GM18873 (cell line): ENCODE data around the gene PPP4C.
A peak's percentile ranks its signal among the peaks of the same experiment; 100 is the strongest.

Experiments used
- ATAC-seq: cut with Tn5 transposase; IDR thresholded peaks from one replicate; pipeline ENCODE4 v1.9.1; 2021; ENCODE audit warnings: mild to moderate bottlenecking, moderate library complexity, moderate number of reproducible peaks; ENCODE audit not compliant: unreplicated experiment, low FRiP score

The PPP4C gene

GRCh38 chr16:30078744-30079143 lies 3.0 kb downstream of the PPP4C start:
- ATAC-seq = no peak

- no peak for ATAC-seq
Observed at GRCh38 chr16:30079480-30079879, 3.7 kb downstream of the PPP4C start.

GRCh38 chr16:30082545-30083090 lies 6.8 kb downstream of the PPP4C start:
- ATAC-seq = no peak

GRCh38 chr16:30083216-30084055 lies 7.6 kb downstream of the PPP4C start:
- ATAC-seq = no peak

- no peak for ATAC-seq
Observed at GRCh38 chr16:30084096-30084815, 8.5 kb downstream of the PPP4C start.

- no peak for ATAC-seq
Observed at GRCh38 chr16:30084816-30085159, 9.0 kb downstream of the PPP4C start.

- no peak for ATAC-seq
Observed at GRCh38 chr16:30085247-30085646, 9.5 kb downstream of the PPP4C start.

- ATAC-seq = no peak
Observed at GRCh38 chr16:30085820-30086219, 10.0 kb downstream of the PPP4C start.

- no peak for ATAC-seq
Observed at GRCh38 chr16:30086291-30087140, 10.7 kb downstream of the PPP4C start.

- no peak for ATAC-seq
Observed at GRCh38 chr16:30087181-30087898, 11.5 kb downstream of the PPP4C start.

GRCh38 chr16:30088237-30088831 lies 12.5 kb downstream of the PPP4C start:
- ATAC-seq = no peak

GRCh38 chr16:30088832-30089624 lies 13.2 kb downstream of the PPP4C start:
- no peak for ATAC-seq

GRCh38 chr16:30090610-30091331 lies 15.0 kb downstream of the PPP4C start:
- ATAC-seq = no peak

- ATAC-seq = peak; percentile 56
Observed at GRCh38 chr16:30091474-30092372, 15.9 kb downstream of the PPP4C start, which contains the start of gene TBX6. TBX6 (minus strand) TSS chr16:30091924; CDS start chr16:30091193, 731 bp downstream.

- ATAC-seq = peak; percentile 47
Observed at GRCh38 chr16:30092373-30093010, 16.7 kb downstream of the PPP4C start.

GRCh38 chr16:30094541-30095165 lies 18.9 kb downstream of the PPP4C start:
- ATAC-seq = no peak
